AG10803 (cell line): Measurements from ENCODE around the gene SCAMP5.

ENCODE experiments used
- DNase-seq: peaks from one replicate; pipeline ENCODE4 v3.0.0; 2010; ENCODE audit warnings: low read depth
- H3K4me3 ChIP-seq: 2 replicates; pipeline ENCODE4 v1.5.1; 2011; ENCODE audit warnings: mild to moderate bottlenecking, low read length, control low read depth
- CTCF ChIP-seq: conservative IDR thresholded peaks from 2 replicates; pipeline ENCODE4 v1.5.1; 2011; ENCODE audit warnings: mild to moderate bottlenecking, low read length, control low read depth, inconsistent platforms

The SCAMP5 gene

DNA sequence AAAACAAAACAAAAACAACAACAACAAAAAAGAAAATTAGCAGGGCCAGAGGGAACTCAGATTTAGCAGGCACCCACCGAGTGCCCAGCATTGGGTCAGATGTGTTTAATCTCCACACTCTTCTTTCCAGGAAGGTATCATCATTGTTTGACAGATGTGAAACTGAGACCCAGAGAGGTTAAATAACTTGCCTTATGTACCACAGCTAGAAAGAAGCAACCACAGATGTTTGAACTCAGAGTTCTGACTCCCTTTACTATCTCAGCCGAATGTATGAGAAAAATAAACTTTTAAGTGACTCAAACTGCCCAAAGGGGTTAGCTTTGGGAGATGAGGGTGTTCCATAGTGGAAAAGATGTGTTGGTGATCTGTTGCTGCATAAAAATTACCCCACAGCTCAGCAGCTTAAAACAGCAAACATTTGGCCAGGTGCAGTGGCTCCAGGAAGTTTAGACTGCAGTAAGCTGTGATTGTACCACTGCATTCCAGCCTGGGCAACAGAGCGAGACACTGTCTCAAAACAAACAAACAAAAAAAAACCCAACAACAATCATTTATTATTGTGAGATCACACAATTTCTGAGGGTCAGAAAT is 34.3 kb upstream of the SCAMP5 start:
- no peak overlapping the region for H3K4me3 ChIP-seq
- no peak for DNase-seq
- TF ChIP-seq CTCF = no peak

DNA sequence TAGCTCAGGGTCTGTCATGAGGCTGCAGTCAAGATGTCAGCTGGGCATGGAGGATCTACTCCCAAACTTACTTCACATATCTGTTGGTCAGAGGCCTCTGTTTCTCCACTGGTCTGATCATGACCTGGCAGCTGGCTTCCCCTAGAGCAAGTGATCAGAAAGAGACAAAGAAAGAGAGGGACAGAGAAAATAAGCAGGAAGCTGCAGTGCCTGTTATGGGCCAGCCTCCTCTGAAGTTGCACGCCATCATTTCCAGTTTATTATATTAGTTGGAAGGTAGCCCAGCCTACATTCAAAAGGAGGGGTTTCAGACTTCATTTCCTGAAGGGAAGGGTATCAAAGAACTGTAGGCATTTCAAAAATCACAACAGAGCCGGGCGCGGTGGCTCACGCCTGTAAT is 33.7 kb upstream of the SCAMP5 start:
- DNase-seq = no peak
- TF ChIP-seq CTCF = no peak

GRCh38 chr15:74962219-74962618 is 33.1 kb upstream of the SCAMP5 start:
- no peak for DNase-seq
- no peak for TF ChIP-seq CTCF
- no peak overlapping the region for H3K4me3 ChIP-seq

More for the DNA sequence above, 33.7 kb upstream of the SCAMP5 start:
- H3K4me3 ChIP-seq = no peak overlapping the region

DNA sequence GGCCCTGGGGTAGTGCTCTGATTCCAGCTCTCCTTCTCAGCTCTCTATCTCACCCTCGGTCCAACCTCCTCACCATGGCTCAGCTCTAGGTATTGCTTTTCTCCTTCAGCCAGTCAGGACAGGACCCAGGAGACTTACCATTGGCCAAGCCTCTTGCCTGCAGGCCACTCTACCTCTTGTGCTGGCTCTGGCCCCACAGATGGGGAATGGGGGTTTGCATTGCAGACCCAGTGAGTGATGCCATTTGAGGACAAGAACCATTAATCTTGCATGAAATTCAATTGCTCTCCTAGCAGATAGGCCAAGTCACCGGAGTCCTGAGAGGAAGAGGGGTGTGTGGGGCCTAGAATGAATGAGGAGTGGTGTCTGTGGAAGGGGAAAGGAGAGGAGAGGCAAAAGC is 32.7 kb upstream of the SCAMP5 start:
- no peak overlapping the region for H3K4me3 ChIP-seq
- DNase-seq = no peak
- no peak for TF ChIP-seq CTCF

DNA sequence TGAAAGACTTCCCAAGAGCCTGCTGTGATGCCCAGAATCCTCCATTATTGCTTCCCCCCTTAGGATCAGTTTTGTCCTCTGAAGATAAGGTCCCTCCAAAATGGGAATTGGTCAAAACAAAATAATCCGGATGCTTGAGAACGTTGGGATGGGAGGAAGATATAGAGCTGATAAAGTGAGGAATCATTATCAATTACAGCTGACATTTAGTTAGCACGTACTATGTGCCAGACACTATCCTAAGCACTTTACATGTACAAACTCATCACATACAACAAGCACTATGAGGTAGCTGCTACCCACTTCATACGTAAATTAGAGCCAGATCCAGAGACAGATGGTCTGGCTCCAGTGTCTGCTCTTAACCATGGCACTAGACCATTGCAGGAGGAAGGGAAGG is 32.1 kb upstream of the SCAMP5 start:
- no peak overlapping the region for H3K4me3 ChIP-seq
- no peak for TF ChIP-seq CTCF

DNA sequence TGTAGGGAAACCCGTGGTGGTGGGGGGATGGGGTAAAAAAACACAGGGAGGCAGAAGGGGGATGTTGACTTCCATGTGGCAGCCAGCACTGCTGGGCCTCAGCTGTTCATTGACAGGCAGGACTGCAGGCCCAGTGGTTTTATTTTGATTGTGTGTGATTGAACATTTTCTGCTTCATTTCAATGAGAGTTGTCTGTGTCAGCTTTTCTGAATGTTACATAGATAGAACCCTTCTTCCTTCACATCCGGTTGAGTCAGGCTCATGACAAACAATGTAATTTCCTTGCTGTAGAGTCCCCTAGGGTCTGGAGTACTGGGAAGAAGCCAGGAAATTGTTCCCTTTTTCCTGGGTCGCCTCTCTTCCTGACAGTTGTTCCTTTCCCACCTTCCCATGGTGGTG is 30.6 kb upstream of the SCAMP5 start:
- TF ChIP-seq CTCF = no peak
- no peak overlapping the region for H3K4me3 ChIP-seq
- peak; percentile 25 for DNase-seq

More for the DNA sequence above, 32.1 kb upstream of the SCAMP5 start:
- DNase-seq = no peak

DNA sequence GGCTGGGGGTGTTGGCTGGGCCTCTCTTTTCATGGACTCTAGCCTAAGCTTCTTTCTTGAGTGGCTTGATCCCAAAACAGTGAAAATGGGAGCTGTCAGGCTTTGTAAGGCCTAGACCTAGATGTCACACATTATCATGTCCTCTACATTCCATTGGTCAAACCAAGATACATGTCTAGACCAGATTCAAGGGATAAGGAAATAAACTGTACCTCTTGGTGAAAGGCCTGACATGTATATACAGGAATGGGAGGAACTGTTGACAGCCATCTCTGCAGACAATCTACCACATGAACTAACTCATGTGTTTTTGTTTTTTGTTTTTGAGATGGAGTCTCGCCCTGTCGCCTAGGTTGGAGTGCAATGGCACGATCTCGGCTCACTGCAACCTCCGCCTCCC is 27.7 kb upstream of the SCAMP5 start:
- TF ChIP-seq CTCF = no peak
- DNase-seq = no peak
- no peak overlapping the region for H3K4me3 ChIP-seq
